NCI-H2081 (cell line): ENCODE measurements around the gene ITGB6.
A peak's percentile ranks its signal among the peaks of the same experiment; 100 is the strongest.
"Not testable (repeated sequence)": the region's sequence is repeated elsewhere in the genome, so short reads cannot be mapped to it uniquely, and the experiment has no call there.

Experiments
- DNase-seq, 2 experiments: peaks; one replicate each; lab custom pipeline; 2025; lab: John Stamatoyannopoulos, UW

Gene ITGB6

GRCh38 chr2:160139991-160140390 lies 60.1 kb downstream of the ITGB6 start:
- no peak for DNase-seq

DNA sequence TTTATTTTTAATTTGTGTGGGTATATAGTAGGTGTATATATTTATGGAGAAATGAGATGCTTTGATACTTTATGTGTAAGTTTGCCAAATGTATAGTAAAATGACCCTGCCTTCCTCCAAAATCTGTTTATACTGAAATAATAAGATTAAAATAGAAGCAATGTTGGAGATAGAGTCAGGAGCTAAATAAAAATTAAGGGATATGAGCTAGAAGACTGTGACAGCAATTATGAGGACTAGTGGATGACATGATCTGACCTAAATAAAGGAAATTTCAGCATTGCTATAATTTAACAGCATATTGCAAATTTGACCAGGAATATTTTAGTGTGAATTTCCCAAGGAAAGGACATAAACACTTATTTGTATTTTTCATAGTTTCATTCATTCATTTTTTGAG lies 60.7 kb downstream of the ITGB6 start:
- DNase-seq, result no peak

DNA sequence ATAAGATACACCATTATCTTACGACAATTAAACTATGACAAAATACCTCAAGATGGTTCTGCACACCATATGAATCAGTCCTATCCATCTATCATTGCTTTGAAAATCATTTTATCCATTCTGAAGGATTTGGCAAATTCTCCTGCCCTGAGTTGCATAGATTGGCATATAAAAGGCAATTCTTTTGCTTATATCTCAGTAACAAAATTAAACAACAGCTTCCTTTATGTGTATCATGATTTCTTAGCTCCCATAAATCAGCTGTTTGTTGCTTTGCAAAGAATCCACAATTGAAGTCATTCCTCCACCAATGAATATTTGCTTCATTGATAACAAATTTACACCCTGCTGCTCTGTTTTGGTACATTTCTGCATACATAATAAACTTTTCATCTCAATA lies 61.7 kb downstream of the ITGB6 start:
- no peak for DNase-seq

- no peak for DNase-seq
These were observed 62.6 kb downstream of the ITGB6 start for GRCh38 chr2:160137464-160137863.

- no peak for DNase-seq
These were observed 67.3 kb downstream of the ITGB6 start for GRCh38 chr2:160132761-160133160.

DNA sequence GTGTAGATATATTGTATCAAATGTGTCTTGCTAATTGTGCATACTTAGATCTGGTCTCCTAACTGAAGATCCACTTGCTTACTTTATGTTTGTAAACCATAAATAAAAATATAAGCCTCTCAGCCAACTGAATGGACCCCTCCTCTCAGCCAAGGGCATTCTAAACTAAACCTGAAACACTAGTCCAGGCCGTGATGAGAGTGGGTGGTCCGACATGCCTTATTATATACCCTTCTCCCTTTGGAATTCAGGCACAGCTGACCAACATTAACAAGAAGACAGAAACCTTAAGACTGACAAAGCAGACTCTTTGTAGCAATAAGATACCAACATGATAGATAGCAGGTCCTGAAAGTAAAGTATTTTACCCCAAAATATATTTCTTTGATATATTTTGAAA lies 73.3 kb downstream of the ITGB6 start:
- no peak for DNase-seq

GRCh38 chr2:160126315-160126714 lies 73.8 kb downstream of the ITGB6 start:
- no peak for DNase-seq

GRCh38 chr2:160125828-160126227 lies 74.2 kb downstream of the ITGB6 start:
- no peak for DNase-seq

DNA sequence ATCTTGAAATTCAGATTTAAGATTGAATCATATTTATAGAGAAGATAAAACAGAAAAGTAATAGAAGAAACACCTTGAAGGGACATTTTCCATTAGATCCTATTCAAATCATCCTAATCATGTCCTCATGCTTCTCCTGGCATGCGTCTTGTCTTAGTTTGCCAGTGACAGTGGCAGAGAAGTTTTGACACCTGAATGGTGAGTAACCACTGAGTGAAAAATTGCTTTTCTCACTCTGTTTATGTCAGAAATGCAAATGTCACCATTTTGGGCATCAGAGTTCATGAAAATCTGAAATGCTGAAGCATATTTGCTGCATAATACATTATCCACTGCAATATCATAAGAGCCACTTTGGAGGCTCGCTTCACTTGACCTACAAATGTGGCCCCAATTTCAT lies 74.7 kb downstream of the ITGB6 start:
- no peak for DNase-seq

DNA sequence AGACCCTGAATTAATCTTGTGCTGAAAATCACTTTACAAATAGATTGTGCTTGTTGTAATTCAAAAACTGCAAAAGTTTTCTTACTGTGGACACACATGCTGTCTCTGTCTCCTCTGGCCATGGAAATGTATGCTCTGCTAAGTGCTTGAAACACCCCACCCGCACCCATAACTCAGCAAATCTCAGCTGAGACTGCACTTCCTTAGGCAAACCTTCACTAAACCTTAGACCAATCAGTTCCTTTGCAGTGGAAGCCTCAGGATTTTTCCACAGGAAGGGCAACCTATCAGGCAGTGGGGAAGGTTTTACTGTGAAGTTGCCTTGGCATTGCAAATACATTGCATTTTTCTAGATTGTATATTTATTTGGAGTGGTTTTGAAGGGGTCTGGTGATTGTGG lies 75.5 kb downstream of the ITGB6 start:
- DNase-seq, result no peak

DNA sequence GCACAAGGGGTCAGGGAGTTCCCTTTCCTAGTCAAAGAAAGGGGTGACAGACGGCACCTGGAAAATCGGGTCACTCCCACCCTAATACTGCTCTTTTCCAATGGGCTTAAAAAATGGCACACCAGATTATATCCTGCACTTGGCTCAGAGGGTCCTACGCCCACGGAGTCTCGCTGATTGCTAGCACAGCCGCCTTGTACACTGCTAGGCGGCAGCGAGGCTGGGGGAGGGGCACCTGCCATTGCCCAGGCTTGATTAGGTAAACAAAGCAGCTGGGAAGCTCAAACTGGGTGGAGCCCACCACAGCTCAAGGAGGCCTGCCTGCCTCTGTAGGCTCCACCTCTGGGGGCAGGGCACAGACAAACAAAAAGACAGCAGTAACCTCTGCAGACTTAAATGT lies 85.4 kb downstream of the ITGB6 start:
- DNase-seq, result not testable (repeated sequence)

DNA sequence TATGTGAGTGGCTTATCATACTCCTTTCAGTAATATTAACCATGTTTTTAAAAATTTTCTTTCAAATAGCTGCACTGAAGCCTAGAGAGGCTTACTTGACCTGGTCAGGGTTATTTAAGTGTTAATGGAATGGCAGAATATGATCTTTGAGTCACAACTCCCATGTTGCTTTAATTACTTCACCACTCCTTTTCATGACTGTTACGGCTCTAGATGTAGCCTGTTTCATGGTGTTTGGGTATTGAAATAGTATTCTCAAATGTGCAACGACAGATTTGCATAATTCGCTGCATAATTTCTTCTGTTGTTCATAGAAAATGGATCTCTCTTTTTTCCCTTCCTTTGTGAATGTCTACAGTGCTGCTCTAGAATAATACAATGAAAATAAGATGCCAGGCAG lies 86.1 kb downstream of the ITGB6 start:
- DNase-seq, result no peak

- no peak for DNase-seq
These were observed 87.9 kb downstream of the ITGB6 start for GRCh38 chr2:160111951-160112798.

DNA sequence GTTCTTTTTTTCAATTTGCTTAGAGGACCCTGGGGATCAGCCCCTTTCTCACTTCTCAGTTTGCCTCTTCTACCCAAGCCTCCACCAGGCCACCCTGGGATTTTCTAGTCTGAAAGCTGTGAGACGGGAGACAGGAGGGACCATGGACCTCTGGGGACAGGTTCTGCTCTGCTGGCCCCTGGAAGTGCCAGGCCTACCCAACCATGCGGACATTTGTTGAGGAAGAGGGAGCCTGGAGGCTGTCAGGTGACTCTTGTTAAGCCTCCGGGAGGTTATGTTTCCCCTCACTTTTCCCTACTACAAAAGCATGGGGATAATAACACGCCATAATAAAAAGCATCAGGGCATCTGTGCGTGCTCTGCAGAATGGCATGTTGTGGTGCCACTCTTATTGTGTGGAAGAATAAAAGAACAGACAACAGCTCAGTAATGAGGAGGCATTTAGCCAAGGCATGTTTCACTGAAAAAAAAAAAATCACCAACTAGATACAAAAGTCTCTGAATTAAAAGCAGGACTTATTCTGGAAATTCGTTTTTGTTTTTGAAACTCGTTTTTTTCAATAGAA lies 89.3 kb downstream of the ITGB6 start:
- DNase-seq, result peak in 1 of 2 experiments; percentile 7

GRCh38 chr2:160109939-160110673 lies 90.0 kb downstream of the ITGB6 start:
- peak; percentile 69 to 74 for DNase-seq

DNA sequence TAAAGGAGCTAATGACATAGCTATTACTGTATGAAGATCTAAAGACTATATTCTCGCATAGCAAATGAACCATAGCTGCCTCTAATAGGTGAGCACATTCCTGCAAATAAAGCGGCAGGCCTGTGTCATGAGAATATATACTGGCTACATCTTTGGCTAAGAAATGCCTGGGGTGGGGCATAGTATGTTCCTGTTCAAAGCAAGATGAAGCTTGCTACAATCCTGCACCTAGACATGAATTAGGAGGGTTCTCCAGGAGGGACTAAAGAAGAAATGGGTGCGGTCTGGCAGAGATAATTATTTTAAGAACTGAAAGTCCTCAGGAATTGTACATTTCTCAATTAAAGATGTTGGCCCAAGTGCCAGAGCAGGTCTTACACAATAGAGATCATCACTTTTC lies 90.8 kb downstream of the ITGB6 start:
- DNase-seq, result no peak

- DNase-seq, result no peak
These were observed 91.4 kb downstream of the ITGB6 start for GRCh38 chr2:160108646-160109045.

GRCh38 chr2:160105366-160105765 lies 94.7 kb downstream of the ITGB6 start:
- no peak for DNase-seq

- DNase-seq, result no peak
These were observed 96.0 kb downstream of the ITGB6 start for GRCh38 chr2:160104115-160104514.

GRCh38 chr2:160097326-160097725 lies 102.7 kb downstream of the ITGB6 start:
- no peak for DNase-seq

- DNase-seq, result no peak
These were observed 103.7 kb downstream of the ITGB6 start for GRCh38 chr2:160096409-160096808.

DNA sequence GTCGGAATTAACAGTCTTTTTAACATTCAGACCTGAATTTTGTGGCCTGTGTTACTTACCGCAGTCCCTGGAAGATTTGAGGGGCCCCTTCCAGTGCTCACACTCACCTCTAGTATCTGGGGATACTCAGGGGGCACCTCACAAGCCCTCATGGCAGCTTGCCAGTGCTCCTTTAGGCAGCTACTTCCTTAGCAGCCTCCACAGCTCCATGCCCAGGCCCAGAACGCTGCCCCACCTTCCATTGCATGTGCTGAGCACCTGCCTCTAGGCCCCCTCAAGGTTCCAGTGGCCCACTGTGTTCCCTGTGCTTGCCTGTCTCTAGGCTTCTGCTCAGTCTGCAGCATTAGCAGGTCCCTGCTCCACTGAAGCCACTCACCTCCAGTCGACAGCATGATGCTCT lies 107.6 kb downstream of the ITGB6 start:
- DNase-seq, result no peak

DNA sequence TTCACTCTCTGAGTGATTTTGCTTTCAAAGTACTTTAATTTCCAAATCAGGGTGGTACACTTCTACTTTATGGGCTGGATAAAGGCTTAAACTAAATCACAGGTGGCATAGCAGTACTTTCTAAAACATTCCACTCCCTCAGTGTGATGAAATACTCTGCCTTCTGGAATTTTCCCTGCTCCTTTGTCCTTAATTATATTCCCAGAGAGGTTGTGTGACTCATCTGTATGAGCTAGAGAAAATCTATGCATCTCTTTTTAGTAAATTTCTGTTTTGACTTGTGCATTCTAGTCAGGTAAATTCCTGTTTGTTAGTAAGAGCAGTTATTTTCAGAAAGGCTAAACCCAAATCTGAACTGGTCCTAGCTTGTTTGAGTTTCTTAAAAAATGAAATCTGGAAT lies 108.7 kb downstream of the ITGB6 start:
- DNase-seq, result no peak
